A549 treated with CpdA at 1 μM for 4 hours (cell line): ENCODE data around the gene EDIL3. TPM values are rescaled to one million over a fixed set of nuclear protein-coding genes. Genes with fewer than 3 reads are reported as not detected.

Experiments
- total RNA-seq: library from RNA; stranded (reverse); fragments of 200-300 nt; extraction: Qiagen RNA extraction; gene quantifications from 5 replicates; pipeline ENCODE4 v1.2.3, GENCODE V29; 2022; ENCODE audit warnings: low read depth

EDIL3 gene, protein sequence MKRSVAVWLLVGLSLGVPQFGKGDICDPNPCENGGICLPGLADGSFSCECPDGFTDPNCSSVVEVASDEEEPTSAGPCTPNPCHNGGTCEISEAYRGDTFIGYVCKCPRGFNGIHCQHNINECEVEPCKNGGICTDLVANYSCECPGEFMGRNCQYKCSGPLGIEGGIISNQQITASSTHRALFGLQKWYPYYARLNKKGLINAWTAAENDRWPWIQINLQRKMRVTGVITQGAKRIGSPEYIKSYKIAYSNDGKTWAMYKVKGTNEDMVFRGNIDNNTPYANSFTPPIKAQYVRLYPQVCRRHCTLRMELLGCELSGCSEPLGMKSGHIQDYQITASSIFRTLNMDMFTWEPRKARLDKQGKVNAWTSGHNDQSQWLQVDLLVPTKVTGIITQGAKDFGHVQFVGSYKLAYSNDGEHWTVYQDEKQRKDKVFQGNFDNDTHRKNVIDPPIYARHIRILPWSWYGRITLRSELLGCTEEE
- total RNA-seq, result 0.15 to 0.31 TPM (median 0.18 TPM) in 5 replicates

DNA sequence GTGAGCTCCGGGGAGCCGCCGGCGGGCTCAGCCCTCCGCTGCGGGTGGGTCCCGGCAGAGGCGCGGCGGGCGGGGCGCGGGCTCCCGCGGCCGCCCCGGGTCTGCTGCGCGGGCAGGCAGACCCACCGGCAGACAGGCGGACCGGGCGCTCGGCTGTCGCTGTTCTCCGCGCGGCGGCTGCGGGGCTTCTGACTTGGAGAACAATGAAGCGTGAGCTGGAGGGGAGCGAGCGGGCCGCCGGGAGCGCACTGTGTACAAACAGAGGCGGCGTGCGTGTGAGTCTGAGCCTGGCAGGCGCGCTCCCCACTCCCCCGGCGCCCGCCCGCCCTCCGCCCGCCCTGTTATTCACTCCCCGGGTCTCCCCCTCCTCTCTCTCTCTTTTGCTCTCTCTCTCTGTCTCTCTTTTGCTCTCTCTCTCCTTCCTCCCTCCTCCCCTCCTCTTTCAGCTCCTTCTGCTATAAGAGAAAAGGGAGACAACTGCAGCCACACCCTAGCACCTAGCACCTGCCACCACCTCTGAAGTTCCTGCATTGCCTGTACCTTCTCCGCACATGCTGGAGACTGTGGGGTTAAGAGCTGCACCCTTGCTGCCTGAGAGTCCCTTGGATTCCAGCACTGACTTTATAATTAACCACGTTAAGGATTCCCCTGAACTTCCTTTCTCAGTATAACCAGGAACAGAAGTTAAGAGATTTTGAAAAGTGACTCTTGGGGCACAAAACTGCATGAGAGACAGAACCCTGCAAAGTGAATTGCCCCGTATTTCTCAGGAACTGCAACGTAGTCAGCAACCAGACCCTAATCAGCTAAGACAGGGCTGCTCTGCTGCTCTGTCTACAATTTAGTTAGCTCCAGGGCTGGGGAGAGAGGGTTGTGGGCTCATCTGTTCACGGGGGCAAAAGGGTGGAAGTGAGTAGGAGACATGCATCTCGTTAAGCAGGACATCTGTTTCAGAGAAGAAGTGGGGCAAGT, at the start of gene EDIL3:
Gene EDIL3 (minus strand): TSS at position 277 of the 972 bp plus-strand sequence. CDS start 506 bp downstream, outside the sequence.

